H9 (cell line): ENCODE data around the gene SGCD. TPM values are rescaled to one million over a fixed set of nuclear protein-coding genes. Genes with fewer than 3 reads are reported as not detected.

Experiments used
- DNase-seq: peaks from one replicate; pipeline ENCODE4 v3.0.0-alpha.2; 2017
- H2AFZ ChIP-seq: one replicate; pipeline ENCODE4 v1.6.1; 2013; ENCODE audit warnings: mild to moderate bottlenecking, low read length, control low read depth, moderate library complexity
- H2AK5ac ChIP-seq: 2 replicates; pipeline ENCODE4 v1.6.1; 2013; ENCODE audit warnings: low read length, control low read depth, mixed read lengths; ENCODE audit not compliant: insufficient read length
- H2BK120ac ChIP-seq: one replicate; pipeline ENCODE4 v1.6.1; 2013; ENCODE audit warnings: low read depth, mild to moderate bottlenecking, low read length, control low read depth, inconsistent platforms; ENCODE audit not compliant: poor library complexity, severe bottlenecking
- H2BK12ac ChIP-seq: 2 replicates; pipeline ENCODE4 v1.6.1; 2013; ENCODE audit warnings: low read length, control low read depth, mixed read lengths, low read depth; ENCODE audit not compliant: insufficient read length
- H2BK15ac ChIP-seq: 2 replicates; pipeline ENCODE4 v1.6.1; 2013; ENCODE audit warnings: low read depth, low read length, control low read depth
- H2BK20ac ChIP-seq: one replicate; pipeline ENCODE4 v1.6.1; 2013; ENCODE audit warnings: low read depth, mild to moderate bottlenecking, low read length, control low read depth, inconsistent platforms; ENCODE audit not compliant: poor library complexity, severe bottlenecking
- H2BK5ac ChIP-seq: 2 replicates; pipeline ENCODE4 v1.6.1; 2013; ENCODE audit warnings: low read length, control low read depth, mixed read lengths; ENCODE audit not compliant: insufficient read length
- H3K14ac ChIP-seq: 2 replicates; pipeline ENCODE4 v1.6.1; 2013; ENCODE audit warnings: low read length, control low read depth; ENCODE audit not compliant: insufficient read depth
- H3K18ac ChIP-seq: 2 replicates; pipeline ENCODE4 v1.6.1; 2013; ENCODE audit warnings: low read depth, mild to moderate bottlenecking, mixed read lengths, low read length, control low read depth; ENCODE audit not compliant: insufficient read length
- H3K23ac ChIP-seq: 2 replicates; pipeline ENCODE4 v1.6.1; 2013; ENCODE audit warnings: low read length, control low read depth, mixed read lengths, low read depth; ENCODE audit not compliant: insufficient read length
- H3K23me2 ChIP-seq: 2 replicates; pipeline ENCODE4 v1.6.1; 2013; ENCODE audit warnings: low read depth, mild to moderate bottlenecking, mixed read lengths, low read length, control low read depth; ENCODE audit not compliant: insufficient read length, poor library complexity, severe bottlenecking
- H3K27ac ChIP-seq: 2 replicates; pipeline ENCODE4 v1.5.1; 2013; ENCODE audit warnings: low read length, control low read depth, mixed read lengths, low read depth; ENCODE audit not compliant: insufficient read length
- H3K27me3 ChIP-seq: 2 replicates; pipeline ENCODE4 v1.6.1; 2013; ENCODE audit warnings: low read length, control low read depth, inconsistent platforms; ENCODE audit not compliant: insufficient read depth
- H3K4ac ChIP-seq: 2 replicates; pipeline ENCODE4 v1.6.1; 2013; ENCODE audit warnings: low read depth, mild to moderate bottlenecking, control low read depth, inconsistent platforms, low read length, moderate library complexity
- H3K4me1 ChIP-seq: 2 replicates; pipeline ENCODE4 v1.6.1; 2013; ENCODE audit warnings: low read length, control low read depth, inconsistent platforms; ENCODE audit not compliant: insufficient read depth
- H3K4me2 ChIP-seq: 2 replicates; pipeline ENCODE4 v1.6.1; 2013; ENCODE audit warnings: low read length, control low read depth, mixed read lengths; ENCODE audit not compliant: insufficient read length, insufficient read depth
- H3K56ac ChIP-seq: 2 replicates; pipeline ENCODE4 v1.6.1; 2013; ENCODE audit warnings: low read depth, mild to moderate bottlenecking, mixed read lengths, low read length, control low read depth; ENCODE audit not compliant: insufficient read length
- H3K79me1 ChIP-seq: 2 replicates; pipeline ENCODE4 v1.6.1; 2013; ENCODE audit warnings: low read depth, mild to moderate bottlenecking, moderate library complexity, low read length, control low read depth, inconsistent platforms; ENCODE audit not compliant: insufficient read depth, poor library complexity, severe bottlenecking
- H3K79me2 ChIP-seq: 2 replicates; pipeline ENCODE4 v1.6.1; 2013; ENCODE audit warnings: low read length, control low read depth, inconsistent platforms; ENCODE audit not compliant: insufficient read depth
- H3K9ac ChIP-seq: 2 replicates; pipeline ENCODE4 v1.6.1; 2013; ENCODE audit warnings: low read length, control low read depth, mixed read lengths; ENCODE audit not compliant: insufficient read length; ENCODE audit errors: extremely low read depth
- H3K9me3 ChIP-seq: one replicate; pipeline ENCODE4 v1.6.1; 2013; ENCODE audit warnings: low read depth, low read length, inconsistent platforms; ENCODE audit not compliant: control insufficient read depth
- H3T11ph ChIP-seq: one replicate; pipeline ENCODE4 v1.6.1; 2013; ENCODE audit warnings: mild to moderate bottlenecking, low read length, control low read depth, inconsistent platforms
- H4K20me1 ChIP-seq: one replicate; pipeline ENCODE4 v1.6.1; 2013; ENCODE audit not compliant: control insufficient read depth, insufficient read length, insufficient read depth
- H4K5ac ChIP-seq: 2 replicates; pipeline ENCODE4 v1.6.1; 2013; ENCODE audit warnings: low read depth, mild to moderate bottlenecking, mixed read lengths, low read length, control low read depth; ENCODE audit not compliant: insufficient read length
- H4K8ac ChIP-seq: replicated peaks from 2 replicates; pipeline ENCODE4 v1.6.1; 2013; ENCODE audit warnings: low read length, control low read depth, mixed read lengths, low read depth; ENCODE audit not compliant: insufficient read length
- H4K91ac ChIP-seq: 2 replicates; pipeline ENCODE4 v1.6.1; 2013; ENCODE audit warnings: low read depth, mild to moderate bottlenecking, moderate library complexity, mixed read lengths, low read length, control low read depth; ENCODE audit not compliant: insufficient read length
- H3K27ac Mint-ChIP-seq, 3 experiments: 2 replicates in 2 of 3; 3 replicates in 1 of 3; pipeline ENCODE4 v1.8.0; 2020 to 2021; ENCODE audit warnings: mixed read lengths in 3 of 3, mild to moderate bottlenecking in 1 of 3, moderate library complexity in 1 of 3
- H3K27me3 Mint-ChIP-seq: 2 replicates; pipeline ENCODE4 v1.8.0; 2021; ENCODE audit warnings: low read depth, mild to moderate bottlenecking, moderate library complexity, mixed read lengths
- H3K36me3 Mint-ChIP-seq, 3 experiments: 2 replicates in 2 of 3; 3 replicates in 1 of 3; pipeline ENCODE4 v1.8.0; 2020 to 2021; ENCODE audit warnings: low read depth in 3 of 3, mixed read lengths in 3 of 3; ENCODE audit not compliant: insufficient read depth in 1 of 3
- H3K4me1 Mint-ChIP-seq, 2 experiments: 2 replicates each; pipeline ENCODE4 v1.8.0; 2020; ENCODE audit warnings: mixed read lengths in 2 of 2
- H3K4me3 Mint-ChIP-seq, 2 experiments: 2 replicates in 1 of 2; 3 replicates in 1 of 2; pipeline ENCODE4 v1.8.0; 2020 to 2021; ENCODE audit warnings: mild to moderate bottlenecking in 2 of 2, mixed read lengths in 2 of 2, moderate library complexity in 1 of 2
- H3K9me3 Mint-ChIP-seq, 2 experiments: 2 replicates in 1 of 2; 3 replicates in 1 of 2; pipeline ENCODE4 v1.8.0; 2020; ENCODE audit warnings: mild to moderate bottlenecking in 2 of 2, mixed read lengths in 2 of 2, moderate library complexity in 1 of 2
- WGBS: extraction: QIAGEN DNeasy Blood & Tissue Kit; methylation state at CpG from one replicate; pipeline ENCODE4 v1.1.7; 2013; ENCODE audit warnings: missing lambda C conversion rate, low lambda C conversion rate, mixed read lengths; ENCODE audit not compliant: insufficient read length; ENCODE audit errors: extremely low coverage; 5-methylcytosine and 5-hydroxymethylcytosine counted together
- total RNA-seq: library from RNA; stranded (reverse); gene quantifications from 2 replicates; pipeline ENCODE4 v1.2.1, GENCODE V29; 2021
- TF ChIP-seq, protein P1 (sequence below): fragments of 200-600 bp; sonication (generic); conservative IDR thresholded peaks from 3 replicates; pipeline ENCODE4 v1.8.0; 2021; ENCODE audit warnings: antibody characterized with exemption, mild to moderate bottlenecking

Gene SGCD
- total RNA-seq, 1 experiment from 2014 or later: 0.11 TPM

DNA sequence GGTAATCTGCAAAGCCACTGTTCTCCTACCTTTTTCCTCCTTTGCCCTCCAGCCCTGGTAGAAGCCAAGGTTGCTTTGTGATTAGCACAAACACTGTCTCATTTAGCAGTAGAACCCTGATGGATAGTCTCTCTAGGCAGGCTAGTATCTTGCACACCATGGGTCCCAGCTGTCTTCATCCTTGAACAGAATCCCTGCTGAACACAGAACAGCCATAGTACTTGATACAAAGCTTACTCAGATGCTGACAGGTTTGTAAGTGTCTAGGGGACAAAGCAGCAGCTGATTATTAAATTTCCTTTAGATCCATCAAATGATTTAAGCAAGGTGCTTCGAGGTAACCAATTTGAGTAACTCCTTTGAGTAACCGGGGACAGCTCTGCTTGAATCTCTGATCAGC, 359.4 kb downstream of the SGCD start:
- Mint-ChIP-seq H3K27ac (peak overlapping the region in 1 of 3 experiments; percentile 59; a peak in 1 of 7 replicates), H3K27me3 (no peaks in the 10 kb centered on the region; the same call in 1 of the 2 replicates), H3K4me3 (no peak overlapping the region), H3K9me3 (no peaks in the 10 kb centered on the region), H3K4me1 (peaks cover 48 to 65% of the 10 kb centered on the region in 2 experiments), H3K36me3 (no peaks in the 10 kb centered on the region)
- no peak overlapping the region for H3T11ph ChIP-seq
- no peak overlapping the region for H3K4ac ChIP-seq
- H2AK5ac ChIP-seq: no peak overlapping the region
- H4K20me1 ChIP-seq: no peaks in the 10 kb centered on the region
- no peak overlapping the region for H2BK5ac ChIP-seq
- no peak overlapping the region for H2AFZ ChIP-seq
- H3K9me3 ChIP-seq: no peaks in the 10 kb centered on the region
- no peak overlapping the region for H3K23ac ChIP-seq
- WGBS: no CpG with 5 or more reads among the region's 2 CpGs
- H4K91ac ChIP-seq: no peak overlapping the region
- H3K18ac ChIP-seq: no peak overlapping the region
- H3K79me2 ChIP-seq: no peaks in the 10 kb centered on the region
- H3K23me2 ChIP-seq: no peaks in the 10 kb centered on the region
- H3K4me1 ChIP-seq: no peaks in the 10 kb centered on the region; the same call in 1 of the 2 replicates
- no peak overlapping the region for H2BK12ac ChIP-seq
- H4K5ac ChIP-seq: no peak overlapping the region
- H2BK20ac ChIP-seq: no peak overlapping the region
- TF ChIP-seq, protein P1, sequence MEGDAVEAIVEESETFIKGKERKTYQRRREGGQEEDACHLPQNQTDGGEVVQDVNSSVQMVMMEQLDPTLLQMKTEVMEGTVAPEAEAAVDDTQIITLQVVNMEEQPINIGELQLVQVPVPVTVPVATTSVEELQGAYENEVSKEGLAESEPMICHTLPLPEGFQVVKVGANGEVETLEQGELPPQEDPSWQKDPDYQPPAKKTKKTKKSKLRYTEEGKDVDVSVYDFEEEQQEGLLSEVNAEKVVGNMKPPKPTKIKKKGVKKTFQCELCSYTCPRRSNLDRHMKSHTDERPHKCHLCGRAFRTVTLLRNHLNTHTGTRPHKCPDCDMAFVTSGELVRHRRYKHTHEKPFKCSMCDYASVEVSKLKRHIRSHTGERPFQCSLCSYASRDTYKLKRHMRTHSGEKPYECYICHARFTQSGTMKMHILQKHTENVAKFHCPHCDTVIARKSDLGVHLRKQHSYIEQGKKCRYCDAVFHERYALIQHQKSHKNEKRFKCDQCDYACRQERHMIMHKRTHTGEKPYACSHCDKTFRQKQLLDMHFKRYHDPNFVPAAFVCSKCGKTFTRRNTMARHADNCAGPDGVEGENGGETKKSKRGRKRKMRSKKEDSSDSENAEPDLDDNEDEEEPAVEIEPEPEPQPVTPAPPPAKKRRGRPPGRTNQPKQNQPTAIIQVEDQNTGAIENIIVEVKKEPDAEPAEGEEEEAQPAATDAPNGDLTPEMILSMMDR: no peak
- no peak for DNase-seq
- H2BK120ac ChIP-seq: no peak overlapping the region
- no peaks in the 10 kb centered on the region for H3K27me3 ChIP-seq
- H3K9ac ChIP-seq: no peak overlapping the region
- H3K56ac ChIP-seq: no peak overlapping the region
- H3K79me1 ChIP-seq: no peaks in the 10 kb centered on the region
- H3K4me2 ChIP-seq: no peak overlapping the region
- H2BK15ac ChIP-seq: no peak overlapping the region
- no peak overlapping the region for H3K14ac ChIP-seq
- H3K27ac ChIP-seq: no peak overlapping the region
- no peak overlapping the region for H4K8ac ChIP-seq
